K562 treated with DMSO at 1 percent for 12 hours (cell line): ENCODE measurements around the gene CFD. TPM values are rescaled to one million over a fixed set of nuclear protein-coding genes. Genes with fewer than 3 reads are reported as not detected.

Experiments used
- total RNA-seq: library from RNA; unstranded; fragments of 300-600 nt; gene quantifications from 2 replicates; pipeline ENCODE4 v1.2.3, GENCODE V29; 2022; ENCODE audit not compliant: insufficient read depth

The CFD gene
- total RNA-seq, result 28.7 and 52.0 TPM in 2 replicates

DNA sequence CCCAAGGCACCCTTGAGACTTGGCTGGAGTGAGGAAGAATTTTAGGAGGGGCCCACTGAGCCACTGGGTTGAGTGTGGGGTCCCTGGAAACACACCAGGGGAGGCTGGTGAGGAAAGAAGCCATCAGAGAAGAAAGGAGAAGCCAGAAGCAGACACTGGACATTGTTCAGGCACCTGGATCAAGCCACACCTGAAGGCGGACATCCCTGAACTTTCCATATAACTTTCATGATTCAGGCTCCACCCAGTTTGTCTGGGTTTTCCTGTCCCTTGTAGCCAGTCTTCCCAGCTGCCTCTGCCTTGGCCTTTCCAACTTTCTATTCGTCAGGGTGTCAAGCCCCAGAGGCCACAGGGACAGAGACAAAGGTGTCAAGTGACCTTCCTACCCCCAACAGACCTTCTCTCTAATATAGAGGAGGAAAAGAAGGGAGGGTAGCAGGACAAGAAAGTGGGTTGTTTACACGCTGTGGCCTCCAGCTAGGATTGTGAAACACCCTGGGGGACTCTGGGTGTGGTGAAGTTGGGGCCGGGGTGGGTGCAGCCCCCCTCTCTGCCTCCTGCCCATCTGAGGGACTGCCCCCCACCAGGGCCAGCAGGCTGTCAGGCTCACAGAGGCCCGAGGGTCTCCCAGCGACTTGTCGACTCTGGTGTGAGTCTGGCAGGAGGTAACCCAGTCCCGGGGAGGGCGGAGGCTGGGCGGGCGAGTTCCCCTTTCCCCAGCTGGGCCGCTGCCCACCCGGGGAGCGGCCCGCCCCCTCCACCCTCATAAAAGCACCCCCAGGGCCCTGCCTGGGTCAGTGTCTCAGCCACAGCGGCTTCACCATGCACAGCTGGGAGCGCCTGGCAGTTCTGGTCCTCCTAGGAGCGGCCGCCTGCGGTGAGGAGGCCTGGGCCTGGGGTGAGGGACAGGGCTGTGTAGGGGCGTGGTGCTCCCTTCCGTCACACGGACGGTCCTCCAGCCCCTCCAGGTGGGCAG lies at the start of gene CFD:
CFD (plus strand) TSS at position 797 of the 976 bp plus-strand sequence; CDS start at position 823, 26 bp downstream.

DNA sequence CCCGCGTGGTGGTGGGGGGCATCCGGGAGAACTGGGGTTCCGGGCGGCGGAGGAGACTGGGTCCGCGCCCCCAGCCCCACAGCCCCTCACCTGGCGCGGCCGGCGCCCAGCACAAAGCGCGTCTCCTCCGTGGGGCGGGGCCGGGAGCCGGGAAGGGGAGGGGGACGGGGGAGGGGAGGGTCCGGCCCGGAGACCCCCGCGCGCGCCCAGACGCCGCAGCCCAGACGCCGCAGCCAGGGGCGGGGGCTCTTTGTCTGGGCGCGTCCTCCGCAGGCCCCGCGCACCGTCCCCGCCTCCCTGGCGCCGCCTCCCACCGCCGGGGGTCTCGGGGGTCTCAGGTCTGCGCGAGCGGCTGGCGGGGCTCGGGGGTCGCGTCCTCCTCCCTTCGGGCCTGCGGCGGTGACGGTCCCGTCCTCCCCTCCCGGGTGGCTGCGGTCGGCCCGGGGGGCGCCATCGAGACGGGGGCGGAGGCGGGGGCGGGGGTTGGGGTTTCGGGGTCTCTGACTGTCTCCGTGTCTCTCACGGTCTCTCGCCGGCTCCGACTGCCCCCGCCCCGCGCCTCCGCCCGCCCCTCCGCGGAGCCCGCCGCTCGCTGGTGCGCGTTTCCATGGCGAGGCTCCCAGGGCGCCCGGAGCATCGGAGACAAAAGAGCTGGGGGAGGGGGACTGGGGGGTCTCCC lies 37.5 kb upstream of the CFD start, which contains the start of gene PLPPR3:
PLPPR3 (minus strand) TSS at position 131 of the 679 bp plus-strand sequence. CDS start 396 bp downstream, outside the sequence.

DNA sequence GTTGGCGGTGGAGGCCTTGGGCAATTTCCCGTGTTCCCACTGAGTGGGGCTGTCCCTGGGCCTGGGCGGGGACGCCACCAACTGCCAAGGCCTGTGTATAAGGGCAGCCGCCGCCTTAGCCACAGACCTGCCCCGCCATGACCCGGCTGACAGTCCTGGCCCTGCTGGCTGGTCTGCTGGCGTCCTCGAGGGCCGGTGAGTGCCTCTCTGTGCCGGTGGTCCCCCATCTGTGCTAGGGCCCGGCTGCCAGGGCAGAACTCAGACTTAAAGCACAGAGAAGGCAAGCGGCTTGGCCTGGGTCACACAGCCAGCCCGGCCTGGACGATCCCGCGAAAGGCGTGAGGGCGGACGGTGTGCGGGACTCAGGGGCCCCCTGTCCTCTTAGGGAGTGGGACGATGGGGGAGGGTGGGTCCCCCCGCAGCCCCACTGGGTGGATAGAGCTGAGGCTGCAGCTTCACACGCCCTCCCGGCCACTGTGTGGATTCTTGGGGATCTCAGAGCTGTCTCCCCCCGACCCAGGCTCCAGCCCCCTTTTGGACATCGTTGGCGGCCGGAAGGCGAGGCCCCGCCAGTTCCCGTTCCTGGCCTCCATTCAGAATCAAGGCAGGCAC lies 31.6 kb upstream of the CFD start, which contains the start of gene AZU1:
AZU1 (plus strand) TSS at position 128 of the 612 bp plus-strand sequence; CDS start at position 138, 10 bp downstream.

DNA sequence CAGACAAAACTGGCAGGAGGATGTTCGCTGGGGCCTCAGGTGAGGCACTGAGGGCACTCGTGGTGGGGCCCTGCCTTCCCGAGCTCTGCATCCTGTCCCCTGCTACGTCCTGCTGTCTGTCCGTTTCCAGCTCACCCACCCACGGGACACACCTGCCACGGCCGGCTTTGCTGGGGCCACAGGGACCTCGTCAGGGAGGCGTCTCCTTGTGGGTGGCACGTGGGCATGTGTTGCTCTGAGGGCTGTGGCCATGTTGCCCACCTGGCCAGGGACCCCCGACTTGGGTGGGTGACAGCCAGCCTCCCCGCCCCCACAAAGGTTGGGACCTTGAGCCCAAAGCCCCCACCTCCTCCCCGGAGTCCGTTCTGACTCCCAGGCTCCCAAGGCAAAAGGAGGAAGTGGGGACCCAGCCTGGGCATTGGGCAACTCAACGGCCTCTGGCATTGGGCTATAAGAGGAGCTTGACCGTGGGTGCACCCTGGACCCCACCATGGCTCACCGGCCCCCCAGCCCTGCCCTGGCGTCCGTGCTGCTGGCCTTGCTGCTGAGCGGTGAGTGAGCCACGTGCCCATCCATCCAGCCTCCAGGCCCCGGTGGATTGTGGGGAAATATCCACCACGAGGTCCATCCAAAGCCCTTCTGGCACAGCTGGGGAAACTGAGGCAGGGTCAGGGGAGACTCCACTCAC lies 18.8 kb upstream of the CFD start, which contains the start of gene PRTN3:
PRTN3 (plus strand) TSS at position 481 of the 688 bp plus-strand sequence; CDS start at position 491, 10 bp downstream.

DNA sequence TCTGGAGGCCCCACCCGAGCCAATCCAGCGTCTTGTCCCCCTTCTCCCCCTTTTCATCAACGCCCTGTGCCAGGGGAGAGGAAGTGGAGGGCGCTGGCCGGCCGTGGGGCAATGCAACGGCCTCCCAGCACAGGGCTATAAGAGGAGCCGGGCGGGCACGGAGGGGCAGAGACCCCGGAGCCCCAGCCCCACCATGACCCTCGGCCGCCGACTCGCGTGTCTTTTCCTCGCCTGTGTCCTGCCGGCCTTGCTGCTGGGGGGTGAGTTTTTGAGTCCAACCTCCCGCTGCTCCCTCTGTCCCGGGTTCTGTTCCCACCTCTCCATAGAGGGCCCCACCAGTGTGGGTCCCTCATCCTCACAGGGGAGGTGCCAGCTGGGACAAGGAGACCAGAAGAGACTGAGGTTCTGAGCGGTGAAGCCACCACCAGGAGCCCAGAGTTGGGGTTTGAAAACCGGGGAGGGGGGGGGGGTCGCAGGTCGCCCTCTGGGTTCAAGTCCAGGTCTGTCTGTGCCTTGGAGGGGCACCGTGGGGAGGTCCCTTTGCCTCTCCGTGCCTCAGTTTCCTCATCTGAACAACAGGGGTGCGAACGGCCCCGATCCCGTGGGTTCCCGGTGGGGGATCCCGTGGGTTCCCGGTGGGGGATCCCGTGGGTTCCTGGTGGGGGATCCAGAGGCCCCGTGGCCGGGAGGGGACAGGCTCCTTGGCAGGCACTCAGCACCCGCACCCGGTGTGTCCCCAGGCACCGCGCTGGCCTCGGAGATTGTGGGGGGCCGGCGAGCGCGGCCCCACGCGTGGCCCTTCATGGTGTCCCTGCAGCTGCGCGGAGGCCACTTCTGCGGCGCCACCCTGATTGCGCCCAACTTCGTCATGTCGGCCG lies 7.1 kb upstream of the CFD start, which contains the start of gene ELANE:
ELANE (plus strand) TSS at position 168 of the 878 bp plus-strand sequence; CDS start at position 194, 26 bp downstream.

DNA sequence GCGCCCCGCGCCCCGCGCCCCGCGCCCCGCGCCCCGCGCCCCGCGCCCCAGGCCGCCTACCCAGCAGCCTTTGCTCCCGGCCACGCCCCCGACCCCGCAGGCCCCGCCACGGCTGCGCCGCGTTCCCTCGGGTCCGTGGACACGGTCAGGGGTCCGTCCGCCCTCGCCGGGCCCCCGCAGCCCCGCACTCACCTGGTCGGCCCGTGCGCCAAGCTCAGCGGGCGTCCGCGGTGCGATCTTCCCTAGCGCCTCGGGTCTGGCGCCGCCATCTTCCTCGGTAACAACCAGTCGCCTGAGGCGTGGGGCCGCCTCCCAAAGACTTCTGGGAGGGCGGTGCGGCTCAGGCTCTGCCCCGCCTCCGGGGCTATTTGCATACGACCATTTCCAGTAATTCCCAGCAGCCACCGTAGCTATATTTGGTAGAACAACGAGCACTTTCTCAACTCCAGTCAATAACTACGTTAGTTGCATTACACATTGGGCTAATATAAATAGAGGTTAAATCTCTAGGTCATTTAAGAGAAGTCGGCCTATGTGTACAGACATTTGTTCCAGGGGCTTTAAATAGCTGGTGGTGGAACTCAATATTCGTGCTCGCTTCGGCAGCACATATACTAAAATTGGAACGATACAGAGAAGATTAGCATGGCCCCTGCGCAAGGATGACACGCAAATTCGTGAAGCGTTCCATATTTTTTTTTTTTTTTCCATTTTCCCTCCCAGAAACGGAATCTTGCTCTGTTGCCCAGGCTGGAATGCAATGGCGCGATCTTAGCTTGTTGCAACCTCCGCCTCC lies 33.6 kb downstream of the CFD start, which contains the start of the genes MED16 and RNU6-9:
MED16 (minus strand) TSS at position 294 of the 796 bp plus-strand sequence. CDS start 2,056 bp downstream, outside the sequence.
RNU6-9 (plus strand) TSS at position 591 of the 796 bp plus-strand sequence.

Other genes with a start within 250 kb of the CFD start
- 86.8 and 92.3 TPM in 2 replicates for gene POLRMT, start 226.1 kb upstream of the CFD start, total RNA-seq
- 0.58 and 0.74 TPM in 2 replicates for gene FGF22, start 219.8 kb upstream of the CFD start, total RNA-seq
- gene RNF126, start 196.4 kb upstream of the CFD start, total RNA-seq, result 77.4 and 85.9 TPM in 2 replicates
- 5.5 and 11.6 TPM in 2 replicates for gene FSTL3, start 183.3 kb upstream of the CFD start, total RNA-seq
- gene PRSS57, start 164.2 kb upstream of the CFD start, total RNA-seq, result 26.1 and 36.0 TPM in 2 replicates
- 11.5 and 13.7 TPM in 2 replicates for gene PALM, start 150.7 kb upstream of the CFD start, total RNA-seq
- 0.38 TPM in 1 of 2 replicates, not detected in the other for gene MISP, start 108.6 kb upstream of the CFD start, total RNA-seq
- 169 and 333 TPM in 2 replicates for gene PTBP1, start 62.2 kb upstream of the CFD start, total RNA-seq
- 24.0 and 30.0 TPM in 2 replicates for gene PLPPR3, start 37.7 kb upstream of the CFD start, total RNA-seq
- gene AZU1, start 31.8 kb upstream of the CFD start, total RNA-seq, result 0.39 and 2.1 TPM in 2 replicates
- gene PRTN3, start 18.7 kb upstream of the CFD start, total RNA-seq, result not detected in 2 replicates
- not detected in 2 replicates for gene ELANE, start 7.4 kb upstream of the CFD start, total RNA-seq
- gene MED16, start 33.5 kb downstream of the CFD start, total RNA-seq, result 32.2 and 39.5 TPM in 2 replicates
- not detected in 2 replicates for gene RNU6-9, start 33.8 kb downstream of the CFD start, total RNA-seq
- gene R3HDM4, start 53.6 kb downstream of the CFD start, total RNA-seq, result 136 and 158 TPM in 2 replicates
- gene KISS1R, start 57.7 kb downstream of the CFD start, total RNA-seq, result 2.2 and 4.1 TPM in 2 replicates
- gene ARID3A, start 66.4 kb downstream of the CFD start, total RNA-seq, result 36.2 and 75.8 TPM in 2 replicates
- gene WDR18, start 124.7 kb downstream of the CFD start, total RNA-seq, result 49.7 and 59.6 TPM in 2 replicates
- 0.59 TPM in 1 of 2 replicates, not detected in the other for gene GRIN3B, start 140.8 kb downstream of the CFD start, total RNA-seq
- gene TMEM259, start 161.5 kb downstream of the CFD start, total RNA-seq, result 149 and 231 TPM in 2 replicates
- not detected in 2 replicates for gene RNU6-2, start 161.9 kb downstream of the CFD start, total RNA-seq
- 72.3 and 126 TPM in 2 replicates for gene CNN2, start 166.9 kb downstream of the CFD start, total RNA-seq
- 33.8 and 70.2 TPM in 2 replicates for gene ABCA7, start 180.4 kb downstream of the CFD start, total RNA-seq
- 12.9 and 15.4 TPM in 2 replicates for gene ARHGAP45, start 207.5 kb downstream of the CFD start, total RNA-seq
- 194 and 270 TPM in 2 replicates for gene POLR2E, start 235.7 kb downstream of the CFD start, total RNA-seq
- 819 and 1,195 TPM in 2 replicates for gene GPX4, start 244.3 kb downstream of the CFD start, total RNA-seq